K562 (cell line): ENCODE measurements around the gene NUP188. TPM values are rescaled to one million over a fixed set of nuclear protein-coding genes. Genes with fewer than 3 reads are reported as not detected.

Source experiments
- CEBPG ChIP-seq, 3 experiments: fragments of 200-800 bp in 1 of 3; sonication (Bioruptor generic) in 1 of 3; sonication (generic) in 1 of 3; formaldehyde crosslinking in 1 of 3; IDR thresholded peaks in 2 of 3; conservative IDR thresholded peaks in 1 of 3; 2 replicates each; pipeline versions ENCODE4 v1.6.1 to v1.8.0; 2016 to 2022; ENCODE audit warnings: missing compliant biosample characterization in 2 of 3, missing genetic modification characterization in 2 of 3, mild to moderate bottlenecking in 1 of 3, missing genetic modification reagents in 1 of 3
- ELF2 ChIP-seq: fragments of 250-450 bp; sonication (Bioruptor Pico); IDR thresholded peaks from 2 replicates; pipeline ENCODE4 v1.5.0; 2021; ENCODE audit warnings: mild to moderate bottlenecking
- FOXK2 ChIP-seq, 2 experiments: fragments of 450-650 bp; IDR thresholded peaks in 1 of 2; conservative IDR thresholded peaks in 1 of 2; 2 replicates each; pipeline ENCODE4 v1.6.1; 2016; ENCODE audit warnings: low read depth in 2 of 2, mild to moderate bottlenecking in 1 of 2
- HMG20B ChIP-seq: fragments of 250-450 bp; sonication (Bioruptor Pico); IDR thresholded peaks from 2 replicates; pipeline ENCODE4 v1.5.0; 2021; ENCODE audit warnings: mild to moderate bottlenecking
- NR2F6 ChIP-seq: fragments of 450-650 bp; formaldehyde crosslinking; IDR thresholded peaks from 2 replicates; pipeline ENCODE4 v1.4.0; 2020; ENCODE audit warnings: mild to moderate bottlenecking
- POLR2G ChIP-seq: fragments of 200-400 bp; formaldehyde crosslinking; IDR thresholded peaks from 2 replicates; pipeline ENCODE4 v1.6.1; 2017; ENCODE audit warnings: low read depth, mild to moderate bottlenecking, antibody characterized with exemption, low read length, moderate library complexity
- RAD21 ChIP-seq, 2 experiments: fragments of 250-450 bp in 1 of 2; fragments of 450-650 bp in 1 of 2; sonication (Bioruptor Pico) in 1 of 2; formaldehyde crosslinking in 1 of 2; IDR thresholded peaks in 1 of 2; conservative IDR thresholded peaks in 1 of 2; 2 replicates each; pipeline versions ENCODE4 v1.4.0 to v1.8.0; 2020 to 2022; ENCODE audit warnings: mild to moderate bottlenecking in 2 of 2, moderate library complexity in 1 of 2
- SMC3 ChIP-seq: conservative IDR thresholded peaks from 2 replicates; pipeline ENCODE4 v1.6.1; 2011; ENCODE audit warnings: low read depth, low read length, improper control_type of control experiment; ENCODE audit not compliant: insufficient read depth
- SRF ChIP-seq, 2 experiments: fragments of 250-450, 450-650 bp in 1 of 2; sonication (Bioruptor Pico) in 1 of 2; sonication (generic) in 1 of 2; formaldehyde crosslinking; IDR thresholded peaks; 2 replicates each; pipeline versions ENCODE4 v1.5.0 to v1.5.1; 2020 to 2022; ENCODE audit warnings: mild to moderate bottlenecking in 1 of 2, missing genetic modification reagents in 1 of 2
- polyA plus RNA-seq, 8 experiments: library from polyadenylated mRNA; depleted of rRNA in 4 of 8; stranded (reverse) in 5 of 8; unstranded in 3 of 8; fragments of >200 nt; fragmentation: Nextera tagmentation in 2 of 8; fragmentation: Illumina TruSeq in 1 of 8; extraction: Ambion mirVana in 2 of 8; extraction: Trizol in 1 of 8; gene quantifications; 2 replicates each; pipeline versions ENCODE4 v1.2.1 to v1.2.3, GENCODE V29; 2011 to 2014; ENCODE audit warnings: inconsistent platforms in 1 of 8, missing spikeins in 1 of 8
- total RNA-seq, 7 experiments: library from RNA; depleted of rRNA in 6 of 7; stranded (reverse); fragments of >200 nt in 6 of 7; fragmentation: Illumina TruSeq in 2 of 7; extraction: Trizol in 2 of 7; gene quantifications; 2 replicates each; pipeline versions ENCODE4 v1.2.1 to v1.2.3, GENCODE V29; 2011 to 2021; ENCODE audit warnings: low replicate concordance in 1 of 7
- TF ChIP-seq, protein P1 (sequence below): fragments of 250-450 bp; sonication (Bioruptor Pico); IDR thresholded peaks from 2 replicates; pipeline ENCODE4 v1.8.0; 2022; ENCODE audit warnings: inconsistent platforms, mild to moderate bottlenecking, moderate library complexity, borderline replicate concordance
- TF ChIP-seq, protein P2 (sequence below), 2 experiments: fragments of 450-650 bp; formaldehyde crosslinking in 1 of 2; IDR thresholded peaks; 2 replicates each; pipeline versions ENCODE4 v1.4.0 to v1.6.1; 2014 to 2020; ENCODE audit warnings: mild to moderate bottlenecking in 2 of 2, borderline replicate concordance in 1 of 2, low read depth in 1 of 2
- TF ChIP-seq, protein P3 (sequence below), 2 experiments: fragments of 450-650 bp; IDR thresholded peaks; 2 replicates each; pipeline ENCODE4 v1.6.1; 2016

The NUP188 gene
- total and polyA plus RNA-seq, 9 of the 15 experiments (the other 6 are each of a cell fraction or from before 2014, with no cell fraction given) = 11.7 to 135 (median 70.6) TPM

DNA sequence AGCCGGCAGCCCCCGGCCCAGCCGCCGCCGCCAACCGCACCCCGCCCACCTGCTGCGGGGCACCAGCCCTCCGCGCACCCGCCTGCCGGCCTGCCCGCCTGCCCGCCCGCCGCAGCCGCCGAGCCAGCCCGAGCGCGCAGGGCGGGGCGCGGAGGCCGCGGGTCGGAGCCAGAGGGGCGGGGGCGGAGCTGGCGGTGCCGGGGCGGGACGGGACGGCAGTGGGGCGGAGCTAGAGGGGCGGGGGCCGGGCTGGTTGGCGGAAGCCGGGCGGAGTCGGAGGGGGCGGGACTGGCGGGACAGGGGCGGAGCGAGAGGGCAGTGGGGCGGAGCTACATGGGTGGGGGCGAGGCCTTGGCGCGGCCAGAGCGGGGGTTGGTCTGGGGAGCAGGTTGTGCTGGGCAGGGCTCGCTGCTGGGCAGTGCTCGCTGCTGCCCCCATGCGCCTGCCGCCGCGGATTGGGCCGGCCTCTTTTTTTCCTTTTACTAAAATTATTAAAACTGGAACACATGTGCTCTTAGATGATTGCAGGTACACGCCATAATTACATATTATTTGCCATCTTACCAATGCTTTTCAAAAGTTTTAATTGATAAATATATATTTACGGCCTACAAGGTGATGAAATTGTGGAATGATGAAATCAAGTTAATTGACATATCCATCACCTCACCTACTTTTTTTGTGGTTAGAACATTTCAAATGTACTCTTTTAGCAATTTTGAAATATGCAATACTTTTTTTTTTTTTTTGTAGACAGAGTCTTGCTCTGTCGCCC lies 80.9 kb downstream of the NUP188 start, which contains the start of gene SH3GLB2 (continued):
- TF ChIP-seq, protein P1, sequence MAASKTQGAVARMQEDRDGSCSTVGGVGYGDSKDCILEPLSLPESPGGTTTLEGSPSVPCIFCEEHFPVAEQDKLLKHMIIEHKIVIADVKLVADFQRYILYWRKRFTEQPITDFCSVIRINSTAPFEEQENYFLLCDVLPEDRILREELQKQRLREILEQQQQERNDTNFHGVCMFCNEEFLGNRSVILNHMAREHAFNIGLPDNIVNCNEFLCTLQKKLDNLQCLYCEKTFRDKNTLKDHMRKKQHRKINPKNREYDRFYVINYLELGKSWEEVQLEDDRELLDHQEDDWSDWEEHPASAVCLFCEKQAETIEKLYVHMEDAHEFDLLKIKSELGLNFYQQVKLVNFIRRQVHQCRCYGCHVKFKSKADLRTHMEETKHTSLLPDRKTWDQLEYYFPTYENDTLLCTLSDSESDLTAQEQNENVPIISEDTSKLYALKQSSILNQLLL = no peak
- TF ChIP-seq FOXK2 (conservative IDR thresholded peaks at IDR 0.05 in 1 of 2, IDR thresholded peaks at IDR 0.05 in 1 of 2; ENCODE audit: low read depth in 2 of 2) (0 out of 4 replicates have a peak, but pooled peaks of 1 of the 2 experiments have one; percentile 22), SRF (CRISPR knock-in tag; IDR thresholded peaks at IDR 0.05) (0 out of 4 replicates have a peak, but pooled peaks of 1 of the 2 experiments have one; percentile 24), RAD21 (CRISPR knock-in tag; conservative IDR thresholded peaks at IDR 0.05 in 1 of 2, IDR thresholded peaks at IDR 0.05 in 1 of 2) (peak; percentile 27 to 57; a peak in 3 of 4 replicates), POLR2G (peak; percentile 66; the same call in 1 of the 2 replicates), ELF2 (CRISPR knock-in tag) (no peak), NR2F6 (no peak), HMG20B (CRISPR knock-in tag) (no peak), SMC3 (peak; percentile 21; the same call in 1 of the 2 replicates), CEBPG (CRISPR knock-in tag; IDR thresholded peaks at IDR 0.05) (no peak; the same call in 1 of the 2 replicates), CEBPG (tag; conservative IDR thresholded peaks at IDR 0.05 in 1 of 2, IDR thresholded peaks at IDR 0.05 in 1 of 2) (peak; percentile 75 to 84)
- TF ChIP-seq, protein P2, sequence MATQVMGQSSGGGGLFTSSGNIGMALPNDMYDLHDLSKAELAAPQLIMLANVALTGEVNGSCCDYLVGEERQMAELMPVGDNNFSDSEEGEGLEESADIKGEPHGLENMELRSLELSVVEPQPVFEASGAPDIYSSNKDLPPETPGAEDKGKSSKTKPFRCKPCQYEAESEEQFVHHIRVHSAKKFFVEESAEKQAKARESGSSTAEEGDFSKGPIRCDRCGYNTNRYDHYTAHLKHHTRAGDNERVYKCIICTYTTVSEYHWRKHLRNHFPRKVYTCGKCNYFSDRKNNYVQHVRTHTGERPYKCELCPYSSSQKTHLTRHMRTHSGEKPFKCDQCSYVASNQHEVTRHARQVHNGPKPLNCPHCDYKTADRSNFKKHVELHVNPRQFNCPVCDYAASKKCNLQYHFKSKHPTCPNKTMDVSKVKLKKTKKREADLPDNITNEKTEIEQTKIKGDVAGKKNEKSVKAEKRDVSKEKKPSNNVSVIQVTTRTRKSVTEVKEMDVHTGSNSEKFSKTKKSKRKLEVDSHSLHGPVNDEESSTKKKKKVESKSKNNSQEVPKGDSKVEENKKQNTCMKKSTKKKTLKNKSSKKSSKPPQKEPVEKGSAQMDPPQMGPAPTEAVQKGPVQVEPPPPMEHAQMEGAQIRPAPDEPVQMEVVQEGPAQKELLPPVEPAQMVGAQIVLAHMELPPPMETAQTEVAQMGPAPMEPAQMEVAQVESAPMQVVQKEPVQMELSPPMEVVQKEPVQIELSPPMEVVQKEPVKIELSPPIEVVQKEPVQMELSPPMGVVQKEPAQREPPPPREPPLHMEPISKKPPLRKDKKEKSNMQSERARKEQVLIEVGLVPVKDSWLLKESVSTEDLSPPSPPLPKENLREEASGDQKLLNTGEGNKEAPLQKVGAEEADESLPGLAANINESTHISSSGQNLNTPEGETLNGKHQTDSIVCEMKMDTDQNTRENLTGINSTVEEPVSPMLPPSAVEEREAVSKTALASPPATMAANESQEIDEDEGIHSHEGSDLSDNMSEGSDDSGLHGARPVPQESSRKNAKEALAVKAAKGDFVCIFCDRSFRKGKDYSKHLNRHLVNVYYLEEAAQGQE (IDR thresholded peaks at IDR 0.05; ENCODE audit: borderline replicate concordance) = peak; percentile 25; the same call in 1 of the 2 replicates
- TF ChIP-seq, protein P2 (CRISPR knock-in tag; IDR thresholded peaks at IDR 0.05; ENCODE audit: low read depth) = no peak
- TF ChIP-seq, protein P3, sequence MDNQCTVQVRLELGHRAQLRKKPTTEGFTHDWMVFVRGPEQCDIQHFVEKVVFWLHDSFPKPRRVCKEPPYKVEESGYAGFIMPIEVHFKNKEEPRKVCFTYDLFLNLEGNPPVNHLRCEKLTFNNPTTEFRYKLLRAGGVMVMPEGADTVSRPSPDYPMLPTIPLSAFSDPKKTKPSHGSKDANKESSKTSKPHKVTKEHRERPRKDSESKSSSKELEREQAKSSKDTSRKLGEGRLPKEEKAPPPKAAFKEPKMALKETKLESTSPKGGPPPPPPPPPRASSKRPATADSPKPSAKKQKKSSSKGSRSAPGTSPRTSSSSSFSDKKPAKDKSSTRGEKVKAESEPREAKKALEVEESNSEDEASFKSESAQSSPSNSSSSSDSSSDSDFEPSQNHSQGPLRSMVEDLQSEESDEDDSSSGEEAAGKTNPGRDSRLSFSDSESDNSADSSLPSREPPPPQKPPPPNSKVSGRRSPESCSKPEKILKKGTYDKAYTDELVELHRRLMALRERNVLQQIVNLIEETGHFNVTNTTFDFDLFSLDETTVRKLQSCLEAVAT (IDR thresholded peaks at IDR 0.05) = no peak
